ENCODE measurements around the gene ZGRF1. TPM values are rescaled to one million over a fixed set of nuclear protein-coding genes. Genes with fewer than 3 reads are reported as not detected.

Gene ZGRF1
- polyA plus RNA-seq, 1 donor from 2014 or later = 18.0 TPM

- Histone ChIP-seq H2AFZ (ENCODE audit: low read depth, low read length) (no peak overlapping the region), H3K9ac (ENCODE audit: low read length) (no peak overlapping the region), H3K9me2 (ENCODE audit: insufficient read depth, low read length) (no peaks in the 10 kb centered on the region), H3K9me3 (ENCODE audit: low read length) (no peaks in the 10 kb centered on the region), H3F3A (ENCODE audit: insufficient read depth, low read length, poor library complexity, severe bottlenecking) (no peaks in the 10 kb centered on the region), H3K27me3 (ENCODE audit: insufficient read depth, low read depth, low read length) (peaks cover 100% of the 10 kb centered on the region), H3K36me3 (ENCODE audit: insufficient read depth, low read length) (no peaks in the 10 kb centered on the region), H3K4me2 (ENCODE audit: low read length) (no peak overlapping the region), H3K4me3 (ENCODE audit: low read length) (peak overlapping the region; percentile 90), H3K79me2 (replicated peaks; ENCODE audit: insufficient read depth, low read length) (no peaks in the 10 kb centered on the region), H3K27ac (ENCODE audit: low read length) (no peak overlapping the region), H4K20me1 (ENCODE audit: insufficient read depth) (no peaks in the 10 kb centered on the region)
- TF ChIP-seq POLR2AphosphoS5 (IDR thresholded peaks at IDR 0.05) (no peak), CTCF (IDR thresholded peaks at IDR 0.05; ENCODE audit: poor library complexity, severe bottlenecking) (no peak), SMC3 (conservative IDR thresholded peaks at IDR 0.05; ENCODE audit: poor library complexity) (no peak), REST (IDR thresholded peaks at IDR 0.05; ENCODE audit: borderline replicate concordance) (no peak), TAF1 (IDR thresholded peaks at IDR 0.05; ENCODE audit: low read depth) (no peak), EP300 (conservative IDR thresholded peaks at IDR 0.05; ENCODE audit: poor library complexity, severe bottlenecking) (no peak), MXI1 (conservative IDR thresholded peaks at IDR 0.05; ENCODE audit: poor library complexity, severe bottlenecking) (no peak), RAD21 (conservative IDR thresholded peaks at IDR 0.05) (no peak), EZH2 (IDR thresholded peaks at IDR 0.05; ENCODE audit: borderline replicate concordance, insufficient read depth, low read length, poor library complexity, severe bottlenecking) (no peak)
Measured at GRCh38 chr4:112513971-112514646, 122.6 kb downstream of the ZGRF1 start.

GRCh38 chr4:112511803-112512118 is 124.9 kb downstream of the ZGRF1 start:
- no peaks in the 10 kb centered on the region for H3K79me2 ChIP-seq (replicated peaks; ENCODE audit: insufficient read depth, low read length)
- H3K36me3 ChIP-seq (ENCODE audit: insufficient read depth, low read length) = no peaks in the 10 kb centered on the region
- H3K27ac ChIP-seq (ENCODE audit: low read length) = no peak overlapping the region
- no peak overlapping the region for H3K4me3 ChIP-seq (ENCODE audit: low read length)
- no peaks in the 10 kb centered on the region for H3K9me3 ChIP-seq (ENCODE audit: low read length)
- H4K20me1 ChIP-seq (ENCODE audit: insufficient read depth) = no peaks in the 10 kb centered on the region
- no peak overlapping the region for H2AFZ ChIP-seq (ENCODE audit: low read depth, low read length)
- no peaks in the 10 kb centered on the region for H3F3A ChIP-seq (ENCODE audit: insufficient read depth, low read length, poor library complexity, severe bottlenecking)
- H3K9ac ChIP-seq (ENCODE audit: low read length) = no peak overlapping the region
- no peak for TF ChIP-seq RAD21 (conservative IDR thresholded peaks at IDR 0.05)
- TF ChIP-seq SMC3 (conservative IDR thresholded peaks at IDR 0.05; ENCODE audit: poor library complexity) = no peak
- no peak for TF ChIP-seq REST (IDR thresholded peaks at IDR 0.05; ENCODE audit: borderline replicate concordance)
- no peak for TF ChIP-seq EZH2 (IDR thresholded peaks at IDR 0.05; ENCODE audit: borderline replicate concordance, insufficient read depth, low read length, poor library complexity, severe bottlenecking)
- TF ChIP-seq POLR2AphosphoS5 (IDR thresholded peaks at IDR 0.05) = no peak
- no peak for TF ChIP-seq MXI1 (conservative IDR thresholded peaks at IDR 0.05; ENCODE audit: poor library complexity, severe bottlenecking)
- TF ChIP-seq TAF1 (IDR thresholded peaks at IDR 0.05; ENCODE audit: low read depth) = no peak
- TF ChIP-seq EP300 (conservative IDR thresholded peaks at IDR 0.05; ENCODE audit: poor library complexity, severe bottlenecking) = no peak
- no peak for TF ChIP-seq CTCF (IDR thresholded peaks at IDR 0.05; ENCODE audit: poor library complexity, severe bottlenecking)
- H3K27me3 ChIP-seq (ENCODE audit: insufficient read depth, low read depth, low read length) = peaks cover 97% of the 10 kb centered on the region
- H3K4me2 ChIP-seq (ENCODE audit: low read length) = no peak overlapping the region
- no peaks in the 10 kb centered on the region for H3K9me2 ChIP-seq (ENCODE audit: insufficient read depth, low read length)
